GM19324 (cell line): ENCODE data around the gene GPX4.

Source experiments
- ATAC-seq: cut with Tn5 transposase; IDR thresholded peaks from one replicate; pipeline ENCODE4 v1.9.1; 2021; ENCODE audit warnings: mild to moderate bottlenecking, moderate library complexity; ENCODE audit not compliant: unreplicated experiment, low FRiP score

GPX4 gene, protein sequence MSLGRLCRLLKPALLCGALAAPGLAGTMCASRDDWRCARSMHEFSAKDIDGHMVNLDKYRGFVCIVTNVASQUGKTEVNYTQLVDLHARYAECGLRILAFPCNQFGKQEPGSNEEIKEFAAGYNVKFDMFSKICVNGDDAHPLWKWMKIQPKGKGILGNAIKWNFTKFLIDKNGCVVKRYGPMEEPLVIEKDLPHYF

DNA sequence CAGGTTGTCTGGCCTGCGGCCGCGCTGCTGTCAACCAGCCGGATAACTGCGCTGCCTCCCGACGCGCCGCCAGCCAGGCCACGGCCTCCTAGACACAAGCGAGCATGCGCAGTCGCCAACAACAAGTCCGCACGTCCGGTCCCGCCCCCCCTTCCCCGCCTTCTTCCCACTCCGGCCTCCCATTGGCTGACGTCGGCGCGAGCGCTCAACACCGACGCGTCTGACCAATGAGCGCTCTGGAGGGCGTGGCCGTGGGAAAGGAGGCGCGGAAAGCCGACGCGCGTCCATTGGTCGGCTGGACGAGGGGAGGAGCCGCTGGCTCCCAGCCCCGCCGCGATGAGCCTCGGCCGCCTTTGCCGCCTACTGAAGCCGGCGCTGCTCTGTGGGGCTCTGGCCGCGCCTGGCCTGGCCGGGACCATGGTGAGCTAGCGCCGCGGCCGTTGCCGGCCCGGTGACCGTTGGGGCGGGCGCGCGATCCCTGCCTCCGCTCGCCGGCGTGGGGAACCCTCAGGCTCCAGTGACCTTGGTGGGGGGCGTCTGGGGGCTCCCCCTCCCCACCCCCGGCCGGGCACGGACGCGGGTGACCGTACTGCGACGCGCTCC, at the start of gene GPX4:
TSS of gene GPX4 (plus strand) at position 287 of the 603 bp plus-strand sequence. CDS start at position 337, 50 bp downstream.
- peak; percentile 75 for ATAC-seq

DNA sequence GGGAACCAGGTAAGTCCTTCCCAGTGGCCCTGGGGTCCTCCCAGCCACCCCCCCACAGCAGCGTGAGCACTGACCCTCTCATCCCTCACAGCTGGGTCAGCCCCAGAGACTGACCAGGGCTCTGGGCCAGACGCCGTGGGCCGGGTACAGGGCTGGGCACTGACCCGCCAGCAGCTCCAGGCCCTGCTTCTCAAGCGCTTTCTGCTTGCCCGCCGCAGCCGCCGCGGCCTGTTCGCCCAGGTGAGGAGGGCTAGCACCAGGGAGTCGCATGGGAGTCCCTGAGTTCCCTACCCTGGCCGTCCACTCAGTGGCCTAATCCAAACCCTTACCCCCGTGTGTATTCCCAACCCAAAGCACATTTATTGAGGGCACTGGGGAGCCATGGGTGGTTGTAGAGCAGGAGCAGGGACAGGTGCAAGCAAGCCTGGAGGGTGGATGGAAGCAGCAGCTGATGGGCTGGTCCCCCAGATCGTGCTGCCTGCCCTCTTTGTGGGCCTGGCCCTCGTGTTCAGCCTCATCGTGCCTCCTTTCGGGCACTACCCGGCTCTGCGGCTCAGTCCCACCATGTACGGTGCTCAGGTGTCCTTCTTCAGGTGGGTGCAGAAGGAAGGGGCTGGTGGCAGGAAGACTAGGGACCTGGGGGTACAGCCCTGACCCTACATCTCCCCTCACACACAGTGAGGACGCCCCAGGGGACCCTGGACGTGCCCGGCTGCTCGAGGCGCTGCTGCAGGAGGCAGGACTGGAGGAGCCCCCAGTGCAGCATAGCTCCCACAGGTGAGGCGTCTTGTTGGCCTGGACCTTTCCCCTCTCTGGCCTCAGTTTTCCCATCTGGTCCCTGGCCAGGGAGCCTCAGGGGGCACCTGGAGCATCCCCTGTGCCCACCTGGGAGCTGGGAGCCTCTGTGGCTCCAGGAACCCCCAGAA, 49.4 kb upstream of the GPX4 start:
- no peak for ATAC-seq

DNA sequence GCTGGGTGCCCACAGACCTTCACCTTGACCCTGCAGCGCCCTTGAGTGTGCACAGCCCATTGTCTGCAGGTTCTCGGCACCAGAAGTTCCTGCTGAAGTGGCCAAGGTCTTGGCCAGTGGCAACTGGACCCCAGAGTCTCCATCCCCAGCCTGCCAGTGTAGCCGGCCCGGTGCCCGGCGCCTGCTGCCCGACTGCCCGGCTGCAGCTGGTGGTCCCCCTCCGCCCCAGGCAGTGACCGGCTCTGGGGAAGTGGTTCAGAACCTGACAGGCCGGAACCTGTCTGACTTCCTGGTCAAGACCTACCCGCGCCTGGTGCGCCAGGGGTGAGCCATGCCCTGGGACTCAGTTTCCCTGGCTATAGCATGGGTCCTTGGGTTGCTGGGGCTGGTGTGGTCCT, 48.8 kb upstream of the GPX4 start:
- ATAC-seq: no peak

DNA sequence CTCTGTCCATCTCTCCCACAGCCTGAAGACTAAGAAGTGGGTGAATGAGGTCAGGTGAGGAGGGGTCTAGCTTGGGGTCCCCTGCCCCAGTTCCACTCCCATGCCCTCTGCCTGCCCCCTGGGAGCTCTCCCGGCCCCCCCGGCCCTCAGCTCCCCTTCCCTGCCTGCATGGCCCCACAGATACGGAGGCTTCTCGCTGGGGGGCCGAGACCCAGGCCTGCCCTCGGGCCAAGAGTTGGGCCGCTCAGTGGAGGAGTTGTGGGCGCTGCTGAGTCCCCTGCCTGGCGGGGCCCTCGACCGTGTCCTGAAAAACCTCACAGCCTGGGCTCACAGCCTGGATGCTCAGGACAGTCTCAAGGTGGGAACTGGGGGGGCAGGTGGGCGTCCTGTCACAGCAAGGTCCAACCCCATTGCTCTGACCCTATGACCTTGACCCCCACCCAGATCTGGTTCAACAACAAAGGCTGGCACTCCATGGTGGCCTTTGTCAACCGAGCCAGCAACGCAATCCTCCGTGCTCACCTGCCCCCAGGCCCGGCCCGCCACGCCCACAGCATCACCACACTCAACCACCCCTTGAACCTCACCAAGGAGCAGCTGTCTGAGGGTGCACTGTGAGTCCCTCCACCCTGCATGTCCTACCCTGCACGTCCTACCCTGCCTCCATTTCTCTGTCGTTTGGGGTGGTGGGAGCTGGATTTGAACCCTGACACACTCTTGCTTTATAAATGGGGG, 47.7 kb upstream of the GPX4 start:
- no peak for ATAC-seq

DNA sequence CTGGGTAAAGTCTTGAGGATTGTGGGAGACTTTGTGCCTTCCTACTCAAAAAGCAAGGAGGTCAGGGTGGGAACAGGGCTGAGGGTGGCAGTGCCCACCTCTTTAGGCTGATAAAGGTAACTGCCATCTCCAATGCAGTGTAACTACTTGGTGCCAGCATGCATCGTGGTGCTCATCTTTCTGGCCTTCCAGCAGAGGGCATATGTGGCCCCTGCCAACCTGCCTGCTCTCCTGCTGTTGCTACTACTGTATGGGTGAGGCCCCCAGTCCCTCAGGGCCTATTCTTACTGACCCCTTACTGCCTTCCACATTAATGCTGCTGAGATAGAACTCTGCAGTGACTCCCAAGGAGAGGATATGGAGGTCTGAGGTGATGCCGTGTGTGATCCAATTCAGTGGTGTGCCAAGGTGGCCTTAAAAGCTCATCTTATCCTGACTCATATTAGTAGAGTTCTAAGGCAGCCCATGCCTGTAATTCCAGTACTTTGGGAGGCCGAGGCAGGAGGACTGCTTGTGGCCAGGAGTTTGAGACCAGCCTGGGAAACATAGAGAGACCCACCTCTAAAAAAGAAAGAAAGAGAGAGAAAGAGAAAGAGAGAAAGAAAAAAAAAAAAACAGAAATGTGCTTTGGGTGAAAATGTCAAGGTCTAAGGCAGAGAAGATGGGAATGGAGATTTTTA, 46.5 kb upstream of the GPX4 start:
- no peak for ATAC-seq

DNA sequence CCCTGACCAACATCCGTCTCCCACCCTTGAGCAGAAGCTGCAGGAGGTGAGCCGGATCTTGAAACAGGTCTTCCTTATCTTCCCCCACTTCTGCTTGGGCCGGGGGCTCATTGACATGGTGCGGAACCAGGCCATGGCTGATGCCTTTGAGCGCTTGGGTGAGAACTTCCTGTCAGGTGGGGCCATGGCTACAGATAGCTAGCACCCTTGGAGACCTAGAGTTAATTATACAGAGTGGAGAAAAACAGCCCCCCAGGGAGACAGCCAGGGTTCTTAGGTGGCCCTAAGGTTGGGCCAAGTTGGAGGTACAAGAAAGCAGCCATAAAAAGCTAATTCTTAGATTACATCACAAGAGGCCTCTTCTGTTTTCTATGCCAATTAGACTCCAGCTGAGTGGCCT, 45.7 kb upstream of the GPX4 start:
- ATAC-seq: no peak

DNA sequence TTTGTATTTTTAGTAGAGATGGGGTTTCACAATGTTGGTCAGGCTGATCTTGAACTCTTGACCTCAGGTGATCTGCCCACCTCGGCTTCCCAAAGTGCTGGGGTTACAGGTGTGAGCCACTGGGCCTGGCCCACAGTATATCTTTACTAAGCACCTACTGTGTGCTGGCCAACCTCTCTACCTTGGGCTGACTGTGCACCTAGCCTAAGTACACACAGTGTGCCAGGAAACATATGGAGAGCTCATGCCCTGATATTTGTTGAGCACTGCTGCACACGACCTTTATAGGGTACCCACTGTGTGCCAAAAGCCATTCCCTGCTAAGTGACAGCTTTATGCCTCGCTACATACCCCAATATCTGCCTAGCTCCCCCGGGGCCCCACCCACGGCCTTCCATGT, 43.1 kb upstream of the GPX4 start:
- no peak for ATAC-seq

DNA sequence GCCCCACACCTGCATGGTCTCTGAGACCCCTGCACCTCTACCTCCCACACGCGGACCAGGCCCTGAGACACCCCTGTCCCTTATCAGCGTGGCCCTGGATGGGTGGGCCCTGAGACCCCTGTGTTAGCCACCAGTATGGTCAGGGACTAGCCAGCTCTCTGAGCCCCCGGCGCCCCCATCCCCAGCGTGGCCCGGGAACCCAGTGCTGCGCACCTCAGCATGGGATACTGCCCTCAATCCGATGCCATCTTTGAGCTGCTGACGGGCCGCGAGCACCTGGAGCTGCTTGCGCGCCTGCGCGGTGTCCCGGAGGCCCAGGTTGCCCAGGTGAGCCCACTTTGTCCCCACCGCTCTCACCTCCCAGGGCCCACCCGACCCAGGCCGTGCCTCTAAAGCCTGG, 41.8 kb upstream of the GPX4 start:
- ATAC-seq: no peak

DNA sequence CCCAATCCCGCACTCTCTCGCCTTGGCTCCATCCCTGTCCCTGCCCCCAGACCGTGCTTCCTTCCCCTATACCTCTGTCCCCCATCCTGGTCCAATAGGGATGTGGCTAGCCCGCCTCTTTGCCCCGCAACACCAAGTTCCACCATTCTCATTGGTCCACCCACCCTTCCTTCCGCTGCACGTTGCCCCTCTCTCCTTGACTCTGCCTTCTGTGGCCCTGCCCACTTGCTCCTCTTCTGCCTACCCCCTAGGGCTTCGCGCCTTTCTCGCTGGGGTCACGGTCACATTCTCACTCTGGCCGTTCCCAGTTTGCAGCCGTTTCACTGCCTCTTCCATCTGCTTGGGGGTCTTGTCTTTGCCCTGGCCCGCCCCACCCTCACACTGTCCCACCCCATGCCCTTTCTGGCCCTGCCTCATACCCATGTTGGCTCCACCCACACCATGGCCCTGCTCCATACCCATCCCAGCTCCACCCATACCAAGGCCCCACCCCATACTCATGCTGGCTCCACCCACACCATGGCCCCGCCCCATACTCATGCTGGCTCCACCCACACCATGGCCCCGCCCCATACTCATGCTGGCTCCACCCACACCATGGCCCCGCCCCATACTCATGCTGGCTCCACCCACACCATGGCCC, 41.3 kb upstream of the GPX4 start:
- ATAC-seq: no peak

DNA sequence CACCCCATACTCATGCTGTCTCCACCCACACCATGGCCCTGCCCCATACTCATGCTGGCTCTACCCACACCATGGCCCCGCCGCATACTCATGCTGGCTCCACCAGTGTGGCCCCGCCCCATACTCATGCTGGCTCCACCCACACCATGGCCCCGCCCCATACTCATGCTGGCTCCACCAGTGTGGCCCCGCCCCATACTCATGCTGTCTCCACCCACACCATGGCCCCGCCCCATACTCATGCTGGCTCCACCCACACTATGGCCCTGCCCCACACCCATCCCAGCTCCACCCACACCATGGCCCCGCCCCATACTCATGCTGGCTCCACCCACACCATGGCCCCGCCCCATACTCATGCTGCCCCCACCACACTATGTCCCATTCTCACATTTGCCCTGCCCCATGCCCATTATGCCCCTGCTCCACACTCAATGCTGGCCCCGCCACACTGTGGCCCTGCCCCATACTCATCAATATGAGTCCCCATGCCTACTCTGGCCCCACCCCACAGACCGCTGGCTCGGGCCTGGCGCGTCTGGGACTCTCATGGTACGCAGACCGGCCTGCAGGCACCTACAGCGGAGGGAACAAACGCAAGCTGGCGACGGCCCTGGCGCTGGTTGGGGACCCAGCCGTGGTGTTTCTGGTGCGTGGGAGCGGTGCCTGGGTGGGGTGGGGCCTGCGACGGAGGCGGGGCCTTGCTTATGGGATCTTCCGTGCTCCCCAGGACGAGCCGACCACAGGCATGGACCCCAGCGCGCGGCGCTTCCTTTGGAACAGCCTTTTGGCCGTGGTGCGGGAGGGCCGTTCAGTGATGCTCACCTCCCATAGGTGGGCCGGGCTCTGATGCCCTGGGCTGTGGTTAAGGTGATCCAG, 40.5 kb upstream of the GPX4 start:
- ATAC-seq: no peak

DNA sequence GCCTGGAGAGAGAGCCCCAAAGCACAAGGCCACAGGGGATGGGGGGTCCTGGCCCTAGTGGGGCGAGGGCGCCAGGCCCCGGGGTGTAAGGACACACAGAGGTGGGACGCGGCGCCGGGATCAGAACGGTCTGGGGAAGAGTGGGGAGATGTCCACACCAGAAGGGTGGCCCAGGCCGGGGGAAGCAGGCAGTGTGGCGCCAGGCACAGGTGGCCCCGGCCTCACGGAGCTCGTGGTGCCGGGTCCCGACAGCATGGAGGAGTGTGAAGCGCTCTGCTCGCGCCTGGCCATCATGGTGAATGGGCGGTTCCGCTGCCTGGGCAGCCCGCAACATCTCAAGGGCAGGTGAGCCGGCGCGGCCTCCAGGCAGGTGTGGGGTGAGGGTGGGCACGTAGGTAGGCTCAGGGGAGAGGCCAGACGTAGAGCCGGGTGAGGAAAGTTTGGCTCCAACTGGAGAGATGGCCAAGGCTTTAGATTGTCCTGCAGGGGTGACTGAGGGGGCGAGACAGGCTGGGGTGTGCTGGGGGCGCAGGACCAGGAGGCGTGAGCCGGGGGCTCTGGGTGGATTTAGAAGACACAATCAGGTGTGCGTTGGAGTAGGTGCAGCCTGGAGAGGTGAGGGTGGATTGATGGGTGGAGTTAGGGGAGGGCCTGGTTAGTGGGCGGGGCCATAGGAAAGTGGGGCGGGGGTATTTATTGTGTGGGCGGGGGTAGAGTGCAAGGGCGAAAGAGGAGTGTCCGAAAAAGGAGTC, 39.7 kb upstream of the GPX4 start:
- ATAC-seq: no peak

DNA sequence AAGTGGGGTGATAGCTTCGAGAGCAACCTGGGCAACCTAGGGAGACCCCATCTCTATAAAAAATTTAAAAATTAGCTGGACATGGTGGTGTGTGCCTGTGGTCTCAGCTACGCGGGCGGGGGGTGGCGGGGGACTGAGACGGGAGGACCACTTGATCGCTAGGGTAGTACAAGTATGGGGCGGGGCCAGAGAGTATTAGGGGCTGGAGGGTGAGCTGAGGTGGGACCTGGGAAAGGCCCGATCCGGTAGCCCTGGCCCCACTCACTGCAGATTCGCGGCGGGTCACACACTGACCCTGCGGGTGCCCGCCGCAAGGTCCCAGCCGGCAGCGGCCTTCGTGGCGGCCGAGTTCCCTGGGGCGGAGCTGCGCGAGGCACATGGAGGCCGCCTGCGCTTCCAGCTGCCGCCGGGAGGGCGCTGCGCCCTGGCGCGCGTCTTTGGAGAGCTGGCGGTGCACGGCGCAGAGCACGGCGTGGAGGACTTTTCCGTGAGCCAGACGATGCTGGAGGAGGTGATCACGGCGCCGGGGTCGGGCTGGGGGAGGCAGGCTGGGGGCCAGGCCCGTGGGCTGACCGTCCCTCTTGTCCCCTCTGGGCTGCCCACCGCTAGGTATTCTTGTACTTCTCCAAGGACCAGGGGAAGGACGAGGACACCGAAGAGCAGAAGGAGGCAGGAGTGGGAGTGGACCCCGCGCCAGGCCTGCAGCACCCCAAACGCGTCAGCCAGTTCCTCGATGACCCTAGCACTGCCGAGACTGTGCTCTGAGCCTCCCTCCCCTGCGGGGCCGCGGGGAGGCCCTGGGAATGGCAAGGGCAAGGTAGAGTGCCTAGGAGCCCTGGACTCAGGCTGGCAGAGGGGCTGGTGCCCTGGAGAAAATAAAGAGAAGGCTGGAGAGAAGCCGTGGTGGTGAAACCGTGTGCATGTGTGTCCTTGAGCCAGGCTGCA, 38.9 kb upstream of the GPX4 start:
- ATAC-seq: no peak

DNA sequence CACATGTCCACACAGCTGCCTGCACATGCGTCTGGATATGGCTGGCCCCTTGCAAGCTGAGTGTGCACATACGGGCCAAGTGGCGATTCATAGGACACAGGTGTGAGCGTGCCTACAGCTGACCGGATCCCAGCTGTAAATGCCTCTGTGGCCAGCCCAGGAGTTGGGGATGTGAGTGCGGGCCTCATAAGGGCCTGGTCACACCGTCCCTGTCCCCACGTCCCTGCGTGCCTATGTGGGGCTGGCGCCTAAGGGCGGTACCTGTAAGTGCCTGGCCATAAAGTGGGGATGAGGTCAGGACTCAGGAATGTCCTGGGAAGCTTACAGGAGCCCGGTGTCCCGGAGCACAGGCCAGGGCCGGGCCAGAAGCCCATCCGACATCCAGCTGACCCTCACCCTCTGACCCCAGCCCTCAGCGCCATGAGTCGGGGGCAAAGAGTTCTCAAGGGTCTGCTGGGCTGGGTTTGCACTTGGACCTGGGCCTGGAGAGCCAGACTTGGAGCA, 38.1 kb upstream of the GPX4 start:
- no peak for ATAC-seq

DNA sequence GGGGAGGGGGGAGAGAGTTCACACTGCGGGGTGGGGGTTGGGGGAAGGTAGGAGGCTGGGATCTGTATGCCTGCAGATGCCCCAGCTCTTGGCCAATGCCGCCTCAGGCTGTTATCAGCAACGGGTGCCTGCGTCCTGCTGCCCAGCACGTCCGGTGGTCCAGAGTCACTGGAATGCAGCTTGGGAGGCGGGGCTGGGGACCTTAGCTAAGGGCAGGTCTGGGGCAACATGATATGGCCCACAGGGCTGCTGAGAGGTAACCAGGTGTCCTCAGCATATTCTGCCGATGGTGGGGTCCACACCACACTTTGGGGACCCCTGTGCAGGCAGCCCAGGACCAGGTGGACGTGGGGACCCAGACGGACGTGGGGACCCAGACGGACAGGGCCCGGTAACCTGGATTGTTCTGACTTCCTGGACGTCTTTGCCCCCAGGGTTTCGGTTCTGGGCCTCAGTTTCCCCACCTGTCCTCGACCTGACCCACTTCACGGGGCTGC, 37.5 kb upstream of the GPX4 start:
- ATAC-seq: no peak

DNA sequence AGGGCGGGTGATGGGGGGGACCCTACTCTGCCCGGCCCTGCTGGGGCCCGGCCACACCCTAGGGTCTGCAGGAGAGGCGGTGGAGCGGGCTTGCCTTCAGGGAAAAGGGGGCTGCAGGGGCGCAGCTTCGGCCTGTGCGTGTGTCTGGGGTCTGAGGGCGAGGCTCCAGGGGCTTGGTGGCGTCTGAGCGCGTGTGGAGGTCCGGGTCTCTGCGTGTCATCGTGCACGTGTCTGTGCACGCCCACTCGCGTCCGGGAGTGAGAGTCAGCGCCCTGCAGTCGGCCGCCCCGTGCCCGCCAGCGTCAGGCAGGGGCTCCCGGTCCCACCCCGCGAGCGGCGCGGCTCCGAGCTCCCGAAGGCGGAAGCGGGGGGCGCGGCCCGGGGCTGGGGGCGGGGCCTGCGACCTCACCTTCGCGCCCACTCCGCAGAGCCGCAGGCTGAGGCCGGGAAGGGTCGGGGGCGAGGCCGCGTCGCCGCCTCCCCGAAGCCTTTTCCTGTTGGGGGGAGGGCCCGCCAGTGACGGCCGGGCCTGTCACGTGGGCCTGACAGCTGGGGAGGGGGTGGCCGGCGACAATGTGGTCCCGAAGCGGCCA, 37.0 kb upstream of the GPX4 start, which contains the start of gene ARHGAP45:
TSS of gene ARHGAP45 (plus strand) at position 420 of the 593 bp plus-strand sequence. CDS start 239 bp downstream, outside the sequence.
- peak; percentile 47 for ATAC-seq

DNA sequence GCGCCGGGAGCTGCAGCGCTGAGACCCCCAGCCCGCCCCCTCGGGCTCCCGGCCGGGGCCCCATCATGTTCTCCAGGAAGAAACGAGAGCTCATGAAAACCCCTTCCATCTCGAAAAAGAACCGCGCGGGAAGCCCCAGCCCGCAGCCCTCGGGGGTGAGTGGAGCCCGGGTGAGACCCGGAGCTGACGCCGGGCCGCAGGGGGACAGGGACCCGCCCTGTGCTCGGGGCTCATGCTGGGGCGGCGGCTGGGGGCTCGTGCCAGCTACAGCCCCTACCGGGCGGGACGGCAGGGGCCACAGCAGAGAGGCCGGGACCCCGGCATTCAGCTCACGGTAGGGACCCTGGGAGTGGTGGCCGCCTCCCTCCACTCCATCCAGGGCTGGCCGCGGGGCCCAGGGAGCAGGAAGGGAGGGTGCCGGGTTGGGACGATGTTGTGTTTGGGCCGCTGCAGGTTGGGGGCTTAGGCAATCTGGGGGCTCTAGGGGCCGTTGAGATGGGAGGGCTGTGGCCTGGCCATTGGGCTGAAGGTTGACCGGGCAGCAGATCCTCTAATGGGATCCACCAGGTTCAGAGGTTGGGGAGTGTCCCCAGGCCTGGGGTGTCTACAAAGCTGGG, 36.3 kb upstream of the GPX4 start:
- peak; percentile 17 for ATAC-seq
